Thyroid gland (tissue), 4 donors: Measurements from ENCODE around the gene REPS2. TPM values are rescaled to one million over a fixed set of nuclear protein-coding genes. Genes with fewer than 3 reads are reported as not detected.

Experiments used
- DNase-seq, 2 donors: peaks; one replicate each; pipeline ENCODE4 v3.0.0-alpha.2; 2019
- H3K27ac ChIP-seq, 3 donors: fragments of 200-600 bp; sonication (generic); 1 replicate in 2 of 3; 2 replicates in 1 of 3; pipeline ENCODE4 v1.5.1; 2016 to 2019; ENCODE audit warnings: mild to moderate bottlenecking in 1 of 3, moderate library complexity in 1 of 3
- H3K27me3 ChIP-seq: fragments of 200-600 bp; sonication (generic); one replicate; pipeline ENCODE4 v1.5.1; 2019
- H3K36me3 ChIP-seq, 2 donors: fragments of 200-600 bp; sonication (generic); one replicate each; pipeline ENCODE4 v1.5.1; 2016 to 2019
- H3K4me1 ChIP-seq, 2 donors: fragments of 200-600 bp; sonication (generic); one replicate each; pipeline ENCODE4 v1.5.1; 2017 to 2019
- H3K4me3 ChIP-seq, 3 donors: fragments of 200-600 bp; sonication (generic); replicated peaks in 1 of 3; 1 replicate in 2 of 3; 2 replicates in 1 of 3; pipeline ENCODE4 v1.5.1; 2016; ENCODE audit warnings: mild to moderate bottlenecking in 1 of 3
- H3K9me3 ChIP-seq: fragments of 200-600 bp; sonication (generic); one replicate; pipeline ENCODE4 v1.5.1; 2017
- POLR2A ChIP-seq, 2 donors: fragments of 450-650 bp; IDR thresholded peaks; one replicate each; pipeline ENCODE4 v1.6.1; 2017; ENCODE audit warnings: antibody characterized with exemption in 2 of 2, mild to moderate bottlenecking in 2 of 2, moderate library complexity in 1 of 2
- WGBS, 2 donors: methylation state at CpG; one replicate each; pipeline ENCODE4 v1.1.5; 2017; 5-methylcytosine and 5-hydroxymethylcytosine counted together
- intact Hi-C: fragments of 100-400 bp; cut with DNase I; formaldehyde crosslinking; loops from one replicate; pipeline ENCODE4 v1.15.1; 2023
- total RNA-seq, 4 donors: library from RNA; depleted of rRNA; stranded (reverse); fragments of >200 nt; gene quantifications; one replicate each; pipeline ENCODE4 v1.2.3, GENCODE V29; 2016
- TF ChIP-seq, protein P1 (sequence below), 6 experiments: fragments of 200-600 bp in 3 of 6; fragments of 450-650 bp in 3 of 6; sonication (generic) in 3 of 6; IDR thresholded peaks; one replicate each; pipeline ENCODE4 v1.5.1; 2016 to 2019; ENCODE audit warnings: antibody characterized with exemption in 6 of 6, mild to moderate bottlenecking in 2 of 6, inconsistent platforms in 1 of 6, moderate library complexity in 1 of 6

Gene REPS2
- total RNA-seq, 4 donors from 2014 or later, result 6.7 to 14.5 (median 8.8) TPM

DNA sequence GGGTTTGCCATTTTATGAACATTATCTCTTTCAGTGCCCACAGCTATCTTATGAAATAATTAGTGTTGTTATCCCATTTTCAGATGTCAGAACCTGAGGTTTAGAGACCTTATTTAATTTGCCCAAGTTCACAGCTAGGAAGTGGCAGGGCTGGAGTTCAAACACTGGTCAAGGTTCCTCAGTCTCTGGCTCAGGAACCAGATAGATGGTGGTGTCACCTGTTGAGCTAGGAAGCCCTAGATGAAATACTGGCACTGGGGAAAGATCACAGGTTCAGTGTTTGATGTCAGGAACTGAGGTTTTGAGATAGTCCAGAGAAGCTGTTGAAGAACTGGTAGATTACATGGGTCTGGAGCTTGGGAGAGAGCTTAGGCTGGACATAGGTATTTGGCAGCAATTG lies 85.4 kb downstream of the REPS2 start:
- no peak for TF ChIP-seq POLR2A (IDR thresholded peaks at IDR 0.05)
- TF ChIP-seq, protein P1, sequence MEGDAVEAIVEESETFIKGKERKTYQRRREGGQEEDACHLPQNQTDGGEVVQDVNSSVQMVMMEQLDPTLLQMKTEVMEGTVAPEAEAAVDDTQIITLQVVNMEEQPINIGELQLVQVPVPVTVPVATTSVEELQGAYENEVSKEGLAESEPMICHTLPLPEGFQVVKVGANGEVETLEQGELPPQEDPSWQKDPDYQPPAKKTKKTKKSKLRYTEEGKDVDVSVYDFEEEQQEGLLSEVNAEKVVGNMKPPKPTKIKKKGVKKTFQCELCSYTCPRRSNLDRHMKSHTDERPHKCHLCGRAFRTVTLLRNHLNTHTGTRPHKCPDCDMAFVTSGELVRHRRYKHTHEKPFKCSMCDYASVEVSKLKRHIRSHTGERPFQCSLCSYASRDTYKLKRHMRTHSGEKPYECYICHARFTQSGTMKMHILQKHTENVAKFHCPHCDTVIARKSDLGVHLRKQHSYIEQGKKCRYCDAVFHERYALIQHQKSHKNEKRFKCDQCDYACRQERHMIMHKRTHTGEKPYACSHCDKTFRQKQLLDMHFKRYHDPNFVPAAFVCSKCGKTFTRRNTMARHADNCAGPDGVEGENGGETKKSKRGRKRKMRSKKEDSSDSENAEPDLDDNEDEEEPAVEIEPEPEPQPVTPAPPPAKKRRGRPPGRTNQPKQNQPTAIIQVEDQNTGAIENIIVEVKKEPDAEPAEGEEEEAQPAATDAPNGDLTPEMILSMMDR (IDR thresholded peaks at IDR 0.05), result no peak
- Histone ChIP-seq H3K27me3 (no peaks in the 10 kb centered on the region), H3K4me3 (no peak overlapping the region), H3K4me1 (no peaks in the 10 kb centered on the region), H3K9me3 (no peaks in the 10 kb centered on the region), H3K36me3 (no peaks in the 10 kb centered on the region), H3K27ac (no peak overlapping the region)
- no peak for DNase-seq
- intact Hi-C loops, result no loop called here

DNA sequence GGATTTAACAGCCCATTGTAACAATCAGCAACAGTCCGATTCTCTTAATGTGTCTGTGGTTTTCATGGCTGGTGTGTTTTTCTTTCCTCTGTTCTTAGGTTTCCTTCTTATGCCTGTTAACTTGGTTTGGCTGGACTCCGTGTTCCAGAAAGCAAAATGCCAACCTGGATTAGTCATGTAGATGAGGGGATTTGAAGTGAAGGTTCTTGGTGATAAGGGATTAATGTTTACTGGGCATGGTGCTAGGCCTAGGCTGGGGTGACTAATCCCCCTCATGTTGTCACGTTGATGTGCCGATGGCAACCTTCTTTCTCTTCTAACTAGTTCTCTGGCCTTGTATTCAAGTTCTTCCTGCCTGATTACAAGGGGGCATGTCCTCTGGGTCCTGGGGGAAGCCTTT lies 85.9 kb downstream of the REPS2 start:
- Histone ChIP-seq H3K9me3 (no peaks in the 10 kb centered on the region), H3K4me3 (no peak overlapping the region), H3K27ac (no peak overlapping the region), H3K4me1 (no peaks in the 10 kb centered on the region), H3K36me3 (no peaks in the 10 kb centered on the region), H3K27me3 (no peaks in the 10 kb centered on the region)
- intact Hi-C loops, result no loop called here
- WGBS, 2 donors, result 76 to 84% methylated on average over 4 of the region's 4 CpGs
- TF ChIP-seq POLR2A (IDR thresholded peaks at IDR 0.05), result no peak
- TF ChIP-seq, protein P1 (IDR thresholded peaks at IDR 0.05), result no peak
- no peak for DNase-seq

DNA sequence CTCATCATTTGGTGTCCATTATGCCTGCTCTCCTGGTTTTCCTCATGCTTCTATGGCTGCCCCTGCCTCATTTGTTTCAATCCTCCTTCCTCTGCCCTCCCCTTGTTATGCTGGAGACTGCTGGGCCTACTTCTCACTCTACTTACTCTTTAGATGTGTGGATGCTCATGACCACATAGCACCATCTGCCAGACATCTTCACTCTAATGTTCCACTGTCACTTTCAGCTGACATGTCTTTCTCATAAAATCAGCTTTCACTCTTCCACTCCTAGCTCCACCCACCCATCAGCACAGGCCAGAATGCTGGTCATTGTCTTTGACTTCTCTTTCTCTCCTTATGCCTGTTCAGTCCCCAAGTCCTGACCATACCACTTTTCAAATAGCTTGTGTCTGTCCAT lies 86.8 kb downstream of the REPS2 start:
- H3K27ac ChIP-seq, result no peak overlapping the region
- intact Hi-C loops, result no loop called here

DNA sequence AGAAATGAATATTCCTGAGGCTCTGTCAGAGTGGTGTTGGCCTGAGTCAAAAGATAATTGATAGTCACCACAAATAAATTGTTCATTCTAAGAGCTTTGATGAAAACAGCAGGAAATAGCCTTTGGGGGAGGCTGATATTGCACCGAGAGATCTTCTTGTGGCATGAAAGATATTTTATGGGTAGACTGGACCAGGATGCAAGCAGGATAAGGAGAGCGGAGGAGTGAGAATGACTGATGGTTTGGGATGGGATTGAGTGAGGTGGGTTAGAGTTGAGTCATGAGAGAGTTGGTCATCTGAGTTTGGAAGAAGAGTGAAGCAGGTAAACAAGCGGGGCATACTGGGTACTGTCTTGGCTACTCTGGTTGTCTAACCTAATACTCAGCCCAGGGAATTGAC lies 88.7 kb downstream of the REPS2 start:
- Histone ChIP-seq H3K9me3 (no peaks in the 10 kb centered on the region), H3K27me3 (no peaks in the 10 kb centered on the region), H3K4me3 (no peak overlapping the region), H3K4me1 (no peaks in the 10 kb centered on the region), H3K36me3 (no peaks in the 10 kb centered on the region), H3K27ac (no peak overlapping the region)
- intact Hi-C loops, result no loop called here
- no peak for DNase-seq
- 92 to 98% methylated on average over 3 of the region's 3 CpGs for WGBS, 2 donors
- TF ChIP-seq POLR2A (IDR thresholded peaks at IDR 0.05), result no peak
- TF ChIP-seq, protein P1 (IDR thresholded peaks at IDR 0.05), result no peak

More for the DNA sequence above, 86.8 kb downstream of the REPS2 start:
- no peaks in the 10 kb centered on the region for H3K36me3 ChIP-seq
- no peaks in the 10 kb centered on the region for H3K27me3 ChIP-seq
- no peak for DNase-seq
- H3K9me3 ChIP-seq, result no peaks in the 10 kb centered on the region
- H3K4me3 ChIP-seq, result no peak overlapping the region
- H3K4me1 ChIP-seq, result no peaks in the 10 kb centered on the region
- TF ChIP-seq POLR2A (IDR thresholded peaks at IDR 0.05), result no peak
- TF ChIP-seq, protein P1 (IDR thresholded peaks at IDR 0.05), result no peak

DNA sequence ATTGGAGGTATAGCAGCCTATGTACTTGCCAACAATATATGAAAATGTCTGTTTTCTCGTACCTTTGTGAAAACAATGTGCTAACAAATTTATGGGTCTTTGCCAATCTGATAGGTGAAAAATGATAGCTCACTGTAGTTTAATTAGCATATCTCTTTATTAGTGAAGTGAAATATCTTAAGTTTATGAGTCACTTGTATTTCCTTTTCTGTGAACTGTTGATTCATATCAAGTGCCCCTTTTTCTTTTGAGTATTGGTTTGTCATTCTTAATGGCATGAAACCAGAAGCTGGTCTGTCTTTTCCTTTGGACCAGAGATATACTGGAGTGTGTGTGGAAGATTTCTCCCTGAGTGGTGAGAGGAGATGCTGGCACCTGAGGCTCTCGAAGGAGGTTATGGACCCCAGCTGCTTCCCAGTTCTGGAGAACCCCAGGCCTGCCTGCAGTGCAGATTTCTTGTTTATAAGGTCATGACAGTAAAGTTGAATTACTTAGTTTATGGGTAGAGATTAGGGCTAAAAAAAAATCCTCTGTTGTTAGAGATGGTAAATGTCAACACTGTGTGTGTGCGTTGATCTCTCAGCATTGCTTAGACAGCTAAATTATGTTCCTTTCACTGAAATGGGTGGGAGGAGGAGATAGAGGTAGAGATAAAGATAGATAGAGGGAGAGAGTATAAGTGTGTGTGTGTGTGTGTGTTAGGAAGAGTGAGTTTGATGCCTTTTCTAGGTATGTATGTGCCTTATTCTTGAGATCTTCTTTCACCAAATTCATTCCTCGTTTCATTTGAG lies 89.9 kb downstream of the REPS2 start:
- H3K9me3 ChIP-seq, result no peaks in the 10 kb centered on the region
- intact Hi-C loops, result no loop called here
- H3K4me1 ChIP-seq, result no peaks in the 10 kb centered on the region
- 89 to 90% methylated on average over 3 to 4 of the region's 4 CpGs for WGBS, 2 donors
- no peak overlapping the region for H3K27ac ChIP-seq
- H3K36me3 ChIP-seq, result no peaks in the 10 kb centered on the region
- TF ChIP-seq, protein P1 (IDR thresholded peaks at IDR 0.05), result no peak
- TF ChIP-seq POLR2A (IDR thresholded peaks at IDR 0.05), result no peak
- no peak for DNase-seq
- H3K27me3 ChIP-seq, result no peaks in the 10 kb centered on the region
- H3K4me3 ChIP-seq, result no peak overlapping the region
